Measurements from ENCODE around the gene ADGRV1.

GRCh38 chr5:90628492-90628891 lies 69.9 kb downstream of the ADGRV1 start:
- TF ChIP-seq CTCF (IDR thresholded peaks at IDR 0.05) = no peak
- no peak for TF ChIP-seq POLR2A (IDR thresholded peaks at IDR 0.05)
